GM21447 (cell line): Measurements from ENCODE around the gene CD164L2.
A peak's percentile ranks its signal among the peaks of the same experiment; 100 is the strongest.

Experiments
- ATAC-seq: cut with Tn5 transposase; IDR thresholded peaks from one replicate; pipeline ENCODE4 v1.9.1; 2021; ENCODE audit not compliant: unreplicated experiment

The CD164L2 gene

GRCh38 chr1:27365372-27366112, 17.6 kb downstream of the CD164L2 start:
- ATAC-seq: peak; percentile 40

- ATAC-seq: no peak
Measured at GRCh38 chr1:27364696-27365371, 18.3 kb downstream of the CD164L2 start.

GRCh38 chr1:27363766-27364695, 19.1 kb downstream of the CD164L2 start:
- ATAC-seq: no peak

- no peak for ATAC-seq
Measured at GRCh38 chr1:27361553-27361952, 21.6 kb downstream of the CD164L2 start.

GRCh38 chr1:27361044-27361402, 22.1 kb downstream of the CD164L2 start:
- no peak for ATAC-seq

- ATAC-seq: no peak
Measured at GRCh38 chr1:27360159-27361043, 22.7 kb downstream of the CD164L2 start.

GRCh38 chr1:27359822-27360158, 23.3 kb downstream of the CD164L2 start:
- no peak for ATAC-seq

- no peak for ATAC-seq
Measured at GRCh38 chr1:27358928-27359313, 24.2 kb downstream of the CD164L2 start.

- ATAC-seq: no peak
Measured at GRCh38 chr1:27358038-27358927, 24.9 kb downstream of the CD164L2 start.

GRCh38 chr1:27357281-27358037, 25.7 kb downstream of the CD164L2 start:
- ATAC-seq: no peak

- no peak for ATAC-seq
Measured at GRCh38 chr1:27356619-27357280, 26.4 kb downstream of the CD164L2 start.

- no peak for ATAC-seq
Measured at GRCh38 chr1:27356277-27356618, 26.9 kb downstream of the CD164L2 start.

GRCh38 chr1:27355683-27356082, 27.4 kb downstream of the CD164L2 start:
- no peak for ATAC-seq

GRCh38 chr1:27353629-27354028, 29.5 kb downstream of the CD164L2 start:
- ATAC-seq: no peak

GRCh38 chr1:27353166-27353565, 30.0 kb downstream of the CD164L2 start:
- no peak for ATAC-seq

- ATAC-seq: no peak
Measured at GRCh38 chr1:27351541-27352107, 31.5 kb downstream of the CD164L2 start.

- no peak for ATAC-seq
Measured at GRCh38 chr1:27350663-27351540, 32.2 kb downstream of the CD164L2 start.
